ENCODE data around the gene SERPINA5. TPM values are rescaled to one million over a fixed set of nuclear protein-coding genes. Genes with fewer than 3 reads are reported as not detected.

Gene SERPINA5
- total and polyA plus RNA-seq, 2 of the 13 experiments (the other 11 are each of a cell fraction or from before 2014, with no cell fraction given) = 449 to 498 TPM

DNA sequence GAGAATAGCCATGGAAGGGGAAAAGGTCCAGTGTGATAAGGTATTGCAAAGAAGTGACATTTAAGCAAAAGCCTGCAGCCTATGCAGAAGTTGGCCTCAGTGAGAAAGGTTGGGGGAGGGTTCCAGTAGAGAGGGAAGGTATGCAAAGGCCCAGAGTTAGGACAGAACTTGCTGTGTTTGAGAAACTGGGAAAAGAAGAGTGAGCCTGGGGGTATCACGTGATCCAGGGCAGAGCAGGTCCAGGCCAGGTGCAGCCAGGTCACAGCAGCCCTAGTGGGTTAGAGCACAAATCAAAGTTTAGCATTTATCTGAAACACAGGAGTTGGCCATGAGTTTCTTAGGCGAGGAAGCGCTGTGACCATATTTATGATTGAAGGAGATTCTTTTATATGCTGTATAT lies 1.6 kb downstream of the SERPINA5 start:
- Histone ChIP-seq H3K9me3 (ENCODE audit: low read length) (no peaks in the 10 kb centered on the region), H3K27me3 (ENCODE audit: control insufficient read depth in 1 of 2, insufficient read depth in 2 of 2, low read length in 2 of 2) (no peaks in the 10 kb centered on the region; a peak in 1 of 5 replicates), H3K9ac (ENCODE audit: insufficient read depth, low read depth, low read length) (peak overlapping the region; percentile 85), H3K36me3 (replicated peaks in 1 of 2; ENCODE audit: control insufficient read depth in 1 of 2, insufficient read depth in 2 of 2, low read length in 2 of 2) (peaks cover 17 to 39% of the 10 kb centered on the region in 2 experiments; a peak in 4 of 5 replicates), H3K4me2 (ENCODE audit: low read depth, low read length) (peak overlapping the region; percentile 97), H3K4me3 (replicated peaks in 1 of 3; ENCODE audit: insufficient read depth in 1 of 3, low read depth in 2 of 3, low read length in 3 of 3) (peak overlapping the region; percentile 61 to 88 (median 75)), H4K20me1 (ENCODE audit: insufficient read depth, low read length) (no peaks in the 10 kb centered on the region; the same call in 1 of the 2 replicates), H3K4me1 (ENCODE audit: insufficient read depth, low read length) (peaks cover 77% of the 10 kb centered on the region), H3K27ac (ENCODE audit: extremely low read length, insufficient read depth, low read length) (peak overlapping the region; percentile 88), H3K79me2 (ENCODE audit: insufficient read depth, low read length) (peaks cover 58% of the 10 kb centered on the region), H2AFZ (ENCODE audit: low read length) (no peak overlapping the region)
- FAIRE-seq (peak; percentile 85), ATAC-seq (peak; percentile 12; the same call in 2 of the 3 replicates), DNase-seq (ENCODE audit: low spot score) (peak; percentile 41)
- BruUV-seq (replicated peaks) = no TSS peak
- intact Hi-C loops (cut with micrococcal nuclease; ENCODE audit: unreplicated experiment) (loop anchor here (1.0 to 5.0 kb wide), 2 partner anchors 10 to 34 kb away; no protein-coding TSS in a partner anchor), in situ Hi-C loops (cut with HindIII; ENCODE audit: extremely low pct_ligation_motif_present, low pct_unique_long_range_greater_than_20kb) (no loop called here)
- WGBS (ENCODE audit: low lambda C conversion rate) = 52% methylated on average over 3 of the region's 3 CpGs
- POLR2A ChIA-PET = interaction anchor here (0.8 to 5.9 kb wide), 15 partner anchors 9 to 242 kb away, joined by 3 to 169 read pairs (median 10); partner anchors contain the start of genes SERPINA1, SERPINA3 and SERPINA4
- CTCF ChIA-PET (ENCODE audit: low intra/inter-chr PET ratio, low total read pairs) = no interaction called here
- TF ChIP-seq, protein P1, sequence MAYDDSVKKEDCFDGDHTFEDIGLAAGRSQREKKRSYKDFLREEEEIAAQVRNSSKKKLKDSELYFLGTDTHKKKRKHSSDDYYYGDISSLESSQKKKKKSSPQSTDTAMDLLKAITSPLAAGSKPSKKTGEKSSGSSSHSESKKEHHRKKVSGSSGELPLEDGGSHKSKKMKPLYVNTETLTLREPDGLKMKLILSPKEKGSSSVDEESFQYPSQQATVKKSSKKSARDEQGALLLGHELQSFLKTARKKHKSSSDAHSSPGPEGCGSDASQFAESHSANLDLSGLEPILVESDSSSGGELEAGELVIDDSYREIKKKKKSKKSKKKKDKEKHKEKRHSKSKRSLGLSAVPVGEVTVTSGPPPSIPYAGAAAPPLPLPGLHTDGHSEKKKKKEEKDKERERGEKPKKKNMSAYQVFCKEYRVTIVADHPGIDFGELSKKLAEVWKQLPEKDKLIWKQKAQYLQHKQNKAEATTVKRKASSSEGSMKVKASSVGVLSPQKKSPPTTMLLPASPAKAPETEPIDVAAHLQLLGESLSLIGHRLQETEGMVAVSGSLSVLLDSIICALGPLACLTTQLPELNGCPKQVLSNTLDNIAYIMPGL (CRISPR knock-in tag; IDR thresholded peaks at IDR 0.05; ENCODE audit: borderline replicate concordance in 1 of 2, low read depth in 1 of 2) = peak in 1 of 2 experiments; percentile 55; a peak in 1 of 4 replicates
- TF ChIP-seq, protein P2, sequence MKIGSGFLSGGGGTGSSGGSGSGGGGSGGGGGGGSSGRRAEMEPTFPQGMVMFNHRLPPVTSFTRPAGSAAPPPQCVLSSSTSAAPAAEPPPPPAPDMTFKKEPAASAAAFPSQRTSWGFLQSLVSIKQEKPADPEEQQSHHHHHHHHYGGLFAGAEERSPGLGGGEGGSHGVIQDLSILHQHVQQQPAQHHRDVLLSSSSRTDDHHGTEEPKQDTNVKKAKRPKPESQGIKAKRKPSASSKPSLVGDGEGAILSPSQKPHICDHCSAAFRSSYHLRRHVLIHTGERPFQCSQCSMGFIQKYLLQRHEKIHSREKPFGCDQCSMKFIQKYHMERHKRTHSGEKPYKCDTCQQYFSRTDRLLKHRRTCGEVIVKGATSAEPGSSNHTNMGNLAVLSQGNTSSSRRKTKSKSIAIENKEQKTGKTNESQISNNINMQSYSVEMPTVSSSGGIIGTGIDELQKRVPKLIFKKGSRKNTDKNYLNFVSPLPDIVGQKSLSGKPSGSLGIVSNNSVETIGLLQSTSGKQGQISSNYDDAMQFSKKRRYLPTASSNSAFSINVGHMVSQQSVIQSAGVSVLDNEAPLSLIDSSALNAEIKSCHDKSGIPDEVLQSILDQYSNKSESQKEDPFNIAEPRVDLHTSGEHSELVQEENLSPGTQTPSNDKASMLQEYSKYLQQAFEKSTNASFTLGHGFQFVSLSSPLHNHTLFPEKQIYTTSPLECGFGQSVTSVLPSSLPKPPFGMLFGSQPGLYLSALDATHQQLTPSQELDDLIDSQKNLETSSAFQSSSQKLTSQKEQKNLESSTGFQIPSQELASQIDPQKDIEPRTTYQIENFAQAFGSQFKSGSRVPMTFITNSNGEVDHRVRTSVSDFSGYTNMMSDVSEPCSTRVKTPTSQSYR (CRISPR knock-in tag; IDR thresholded peaks at IDR 0.05; ENCODE audit: borderline replicate concordance) = peak; percentile 67; the same call in 1 of the 2 replicates
- TF ChIP-seq, protein P3, sequence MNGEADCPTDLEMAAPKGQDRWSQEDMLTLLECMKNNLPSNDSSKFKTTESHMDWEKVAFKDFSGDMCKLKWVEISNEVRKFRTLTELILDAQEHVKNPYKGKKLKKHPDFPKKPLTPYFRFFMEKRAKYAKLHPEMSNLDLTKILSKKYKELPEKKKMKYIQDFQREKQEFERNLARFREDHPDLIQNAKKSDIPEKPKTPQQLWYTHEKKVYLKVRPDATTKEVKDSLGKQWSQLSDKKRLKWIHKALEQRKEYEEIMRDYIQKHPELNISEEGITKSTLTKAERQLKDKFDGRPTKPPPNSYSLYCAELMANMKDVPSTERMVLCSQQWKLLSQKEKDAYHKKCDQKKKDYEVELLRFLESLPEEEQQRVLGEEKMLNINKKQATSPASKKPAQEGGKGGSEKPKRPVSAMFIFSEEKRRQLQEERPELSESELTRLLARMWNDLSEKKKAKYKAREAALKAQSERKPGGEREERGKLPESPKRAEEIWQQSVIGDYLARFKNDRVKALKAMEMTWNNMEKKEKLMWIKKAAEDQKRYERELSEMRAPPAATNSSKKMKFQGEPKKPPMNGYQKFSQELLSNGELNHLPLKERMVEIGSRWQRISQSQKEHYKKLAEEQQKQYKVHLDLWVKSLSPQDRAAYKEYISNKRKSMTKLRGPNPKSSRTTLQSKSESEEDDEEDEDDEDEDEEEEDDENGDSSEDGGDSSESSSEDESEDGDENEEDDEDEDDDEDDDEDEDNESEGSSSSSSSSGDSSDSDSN (CRISPR knock-in tag; IDR thresholded peaks at IDR 0.05) = no peak
- peak; percentile 21; the same call in 1 of the 2 replicates for TF ChIP-seq SAP130 (CRISPR knock-in tag; IDR thresholded peaks at IDR 0.05; ENCODE audit: low read depth)
- peak; percentile 52; the same call in 1 of the 2 replicates for TF ChIP-seq ZFP36L1 (CRISPR knock-in tag; IDR thresholded peaks at IDR 0.05)
- no peak; the same call in 1 of the 2 replicates for TF ChIP-seq FOSL2 (CRISPR knock-in tag; IDR thresholded peaks at IDR 0.05)
- no peak for TF ChIP-seq MLLT10 (CRISPR knock-in tag; IDR thresholded peaks at IDR 0.05)
- TF ChIP-seq TARDBP (CRISPR knock-in tag; IDR thresholded peaks at IDR 0.05) = 0 out of 2 replicates have a peak, but pooled peaks have one; percentile 9
- peak; percentile 49 for TF ChIP-seq BHLHE40 (IDR thresholded peaks at IDR 0.05; ENCODE audit: low read length)
- TF ChIP-seq NR2F6 (IDR thresholded peaks at IDR 0.05) = no peak
- peak; percentile 15; the same call in 1 of the 2 replicates for TF ChIP-seq NR2F6 (CRISPR knock-in tag; IDR thresholded peaks at IDR 0.05)
- TF ChIP-seq, protein P4, sequence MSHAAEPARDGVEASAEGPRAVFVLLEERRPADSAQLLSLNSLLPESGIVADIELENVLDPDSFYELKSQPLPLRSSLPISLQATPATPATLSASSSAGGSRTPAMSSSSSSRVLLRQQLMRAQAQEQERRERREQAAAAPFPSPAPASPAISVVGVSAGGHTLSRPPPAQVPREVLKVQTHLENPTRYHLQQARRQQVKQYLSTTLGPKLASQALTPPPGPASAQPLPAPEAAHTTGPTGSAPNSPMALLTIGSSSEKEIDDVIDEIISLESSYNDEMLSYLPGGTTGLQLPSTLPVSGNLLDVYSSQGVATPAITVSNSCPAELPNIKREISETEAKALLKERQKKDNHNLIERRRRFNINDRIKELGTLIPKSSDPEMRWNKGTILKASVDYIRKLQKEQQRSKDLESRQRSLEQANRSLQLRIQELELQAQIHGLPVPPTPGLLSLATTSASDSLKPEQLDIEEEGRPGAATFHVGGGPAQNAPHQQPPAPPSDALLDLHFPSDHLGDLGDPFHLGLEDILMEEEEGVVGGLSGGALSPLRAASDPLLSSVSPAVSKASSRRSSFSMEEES (CRISPR knock-in tag; IDR thresholded peaks at IDR 0.05) = peak; percentile 48; the same call in 1 of the 2 replicates
- TF ChIP-seq, protein P5, sequence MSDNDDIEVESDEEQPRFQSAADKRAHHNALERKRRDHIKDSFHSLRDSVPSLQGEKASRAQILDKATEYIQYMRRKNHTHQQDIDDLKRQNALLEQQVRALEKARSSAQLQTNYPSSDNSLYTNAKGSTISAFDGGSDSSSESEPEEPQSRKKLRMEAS (IDR thresholded peaks at IDR 0.05) = peak; percentile 50
- 0 out of 2 replicates have a peak, but pooled peaks have one; percentile 30 for TF ChIP-seq ZNF124 (CRISPR knock-in tag; IDR thresholded peaks at IDR 0.05)
- TF ChIP-seq ZNF205 (CRISPR knock-in tag; IDR thresholded peaks at IDR 0.05) = 0 out of 2 replicates have a peak, but pooled peaks have one; percentile 17
- TF ChIP-seq PAF1 (CRISPR knock-in tag; IDR thresholded peaks at IDR 0.05) = 0 out of 2 replicates have a peak, but pooled peaks have one; percentile 25
